Kidney (tissue), 14 donors: ENCODE measurements around the gene SSBP4. TPM values are rescaled to one million over a fixed set of nuclear protein-coding genes. Genes with fewer than 3 reads are reported as not detected.
A peak's percentile ranks its signal among the peaks of the same experiment; 100 is the strongest.
"Not testable (repeated sequence)": the region's sequence is repeated elsewhere in the genome, so short reads cannot be mapped to it uniquely, and the experiment has no call there.

Experiments
- DNase-seq, 5 donors: peaks; one replicate each; pipeline ENCODE4 v3.0.0-alpha.2; 2013 to 2020
- FAIRE-seq: peaks from 2 replicates; lab custom pipeline; 2012; peaks lifted over from hg19 to GRCh38; lab: Jason Lieb, UNC
- H3K27ac ChIP-seq, 2 donors: one replicate each; pipeline ENCODE4 v1.7.0; 2013; ENCODE audit warnings: low read depth in 2 of 2, low read length in 2 of 2, inconsistent platforms in 1 of 2
- H3K27me3 ChIP-seq: one replicate; pipeline ENCODE4 v1.7.1; 2013; ENCODE audit warnings: low read length, inconsistent platforms; ENCODE audit not compliant: control insufficient read depth, insufficient read depth
- H3K36me3 ChIP-seq, 3 donors: one replicate each; pipeline versions ENCODE4 v1.7.0 to v1.7.1; 2013; ENCODE audit warnings: low read length in 3 of 3, control low read depth in 1 of 3, inconsistent platforms in 1 of 3; ENCODE audit not compliant: insufficient read depth in 3 of 3, control insufficient read depth in 2 of 3
- H3K4me1 ChIP-seq, 3 donors: one replicate each; pipeline versions ENCODE4 v1.7.0 to v1.7.1; 2013; ENCODE audit warnings: low read length in 3 of 3, inconsistent platforms in 1 of 3, low read depth in 1 of 3; ENCODE audit not compliant: control insufficient read depth in 2 of 3, insufficient read depth in 2 of 3
- H3K4me3 ChIP-seq, 3 donors: one replicate each; pipeline versions ENCODE4 v1.7.0 to v1.8.1; 2013; ENCODE audit warnings: low read length in 3 of 3, control low read depth in 1 of 3, inconsistent platforms in 1 of 3
- H3K9ac ChIP-seq, 3 donors: one replicate each; pipeline versions ENCODE4 v1.7.0 to v1.7.1; 2013; ENCODE audit warnings: low read length in 3 of 3, control low read depth in 1 of 3, inconsistent platforms in 1 of 3
- H3K9me3 ChIP-seq, 3 donors: one replicate each; pipeline versions ENCODE4 v1.7.0 to v1.7.1; 2013; ENCODE audit warnings: low read length in 3 of 3, control low read depth in 1 of 3, inconsistent platforms in 1 of 3; ENCODE audit not compliant: control insufficient read depth in 2 of 3, insufficient read depth in 1 of 3
- intact Hi-C: fragments of 100-400 bp; cut with DNase I; formaldehyde crosslinking; loops from one replicate; pipeline ENCODE4 v1.11.1; 2022
- polyA plus RNA-seq: library from polyadenylated mRNA; stranded (reverse); fragments of 350-450 nt; fragmentation: Illumina TruSeq; extraction: RNeasy Lipid Tissue Mini Kit (QIAGEN cat#74804); gene quantifications from one replicate; pipeline ENCODE4 v1.2.3, GENCODE V29; 2014; ENCODE audit warnings: low read depth, low replicate concordance; ENCODE audit not compliant: insufficient read depth
- total RNA-seq: library from RNA; stranded (reverse); fragmentation: NEBNext Ultra II Directional; extraction: Animal tissue kit (Norgen Biotek cat#: 25700); gene quantifications from one replicate; pipeline ENCODE4 v1.2.1, GENCODE V29; 2021
- TF ChIP-seq, protein P1 (sequence below): IDR thresholded peaks from 3 replicates; pipeline ENCODE4 v1.5.1; 2012; ENCODE audit warnings: mild to moderate bottlenecking, moderate library complexity, borderline replicate concordance; ENCODE audit not compliant: insufficient read depth; ENCODE audit errors: extremely low read depth
- donor health status: control.
- donor health status: control.
- donor health status: control.
- donor health status: control.
- donor health status: control.
- donor health status: DM: yes; HTN: yes; CAD: no.
- donor health status: Normal renal cell carcinoma (clear cell type).

Gene SSBP4
- total and polyA plus RNA-seq, 2 donors from 2014 or later: 64.9 to 74.9 TPM

DNA sequence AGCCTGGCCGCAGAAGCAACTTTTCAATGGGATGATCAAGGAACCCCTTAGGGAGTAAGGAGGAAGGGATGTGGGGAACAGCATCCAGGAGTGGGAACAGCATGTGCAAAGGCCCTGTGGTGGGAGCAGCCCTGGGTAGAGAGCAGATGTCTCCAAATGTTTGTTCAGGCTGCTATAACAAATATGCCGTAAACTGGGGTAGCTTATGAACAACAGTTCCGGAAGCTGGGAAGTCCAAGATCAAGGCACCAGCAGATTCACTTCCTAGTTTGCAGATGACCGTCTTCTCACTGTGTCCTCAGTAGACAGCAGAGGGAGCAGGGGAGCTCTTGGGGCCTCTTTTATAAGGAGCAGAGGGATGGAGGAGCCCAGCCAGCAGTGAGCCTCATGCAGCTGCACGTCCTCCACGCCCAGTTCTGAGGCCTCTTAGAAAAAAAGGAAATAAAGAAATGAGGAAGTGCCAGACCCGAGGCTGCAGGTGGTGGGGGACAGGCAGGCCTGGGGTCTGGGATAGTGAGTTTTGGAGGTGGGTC lies 17.6 kb upstream of the SSBP4 start:
- intact Hi-C loops: loop anchor here (10.0 kb wide), 2 partner anchors 57 to 127 kb away; partner anchors contain the start of genes IQCN and PGPEP1
- FAIRE-seq (no peak), DNase-seq (peak; percentile 61 to 80 (median 72))
- TF ChIP-seq, protein P1, sequence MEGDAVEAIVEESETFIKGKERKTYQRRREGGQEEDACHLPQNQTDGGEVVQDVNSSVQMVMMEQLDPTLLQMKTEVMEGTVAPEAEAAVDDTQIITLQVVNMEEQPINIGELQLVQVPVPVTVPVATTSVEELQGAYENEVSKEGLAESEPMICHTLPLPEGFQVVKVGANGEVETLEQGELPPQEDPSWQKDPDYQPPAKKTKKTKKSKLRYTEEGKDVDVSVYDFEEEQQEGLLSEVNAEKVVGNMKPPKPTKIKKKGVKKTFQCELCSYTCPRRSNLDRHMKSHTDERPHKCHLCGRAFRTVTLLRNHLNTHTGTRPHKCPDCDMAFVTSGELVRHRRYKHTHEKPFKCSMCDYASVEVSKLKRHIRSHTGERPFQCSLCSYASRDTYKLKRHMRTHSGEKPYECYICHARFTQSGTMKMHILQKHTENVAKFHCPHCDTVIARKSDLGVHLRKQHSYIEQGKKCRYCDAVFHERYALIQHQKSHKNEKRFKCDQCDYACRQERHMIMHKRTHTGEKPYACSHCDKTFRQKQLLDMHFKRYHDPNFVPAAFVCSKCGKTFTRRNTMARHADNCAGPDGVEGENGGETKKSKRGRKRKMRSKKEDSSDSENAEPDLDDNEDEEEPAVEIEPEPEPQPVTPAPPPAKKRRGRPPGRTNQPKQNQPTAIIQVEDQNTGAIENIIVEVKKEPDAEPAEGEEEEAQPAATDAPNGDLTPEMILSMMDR: peak; percentile 23
- no peak overlapping the region for H3K4me3 ChIP-seq
- H3K36me3 ChIP-seq: no peaks in the 10 kb centered on the region
- H3K27ac ChIP-seq: peak overlapping the region; percentile 74 to 83
- H3K27me3 ChIP-seq: no peaks in the 10 kb centered on the region
- no peak overlapping the region for H3K9ac ChIP-seq
- H3K4me1 ChIP-seq: peaks cover 0 to 19% (median 0%) of the 10 kb centered on the region in 3 donors
- no peaks in the 10 kb centered on the region for H3K9me3 ChIP-seq

DNA sequence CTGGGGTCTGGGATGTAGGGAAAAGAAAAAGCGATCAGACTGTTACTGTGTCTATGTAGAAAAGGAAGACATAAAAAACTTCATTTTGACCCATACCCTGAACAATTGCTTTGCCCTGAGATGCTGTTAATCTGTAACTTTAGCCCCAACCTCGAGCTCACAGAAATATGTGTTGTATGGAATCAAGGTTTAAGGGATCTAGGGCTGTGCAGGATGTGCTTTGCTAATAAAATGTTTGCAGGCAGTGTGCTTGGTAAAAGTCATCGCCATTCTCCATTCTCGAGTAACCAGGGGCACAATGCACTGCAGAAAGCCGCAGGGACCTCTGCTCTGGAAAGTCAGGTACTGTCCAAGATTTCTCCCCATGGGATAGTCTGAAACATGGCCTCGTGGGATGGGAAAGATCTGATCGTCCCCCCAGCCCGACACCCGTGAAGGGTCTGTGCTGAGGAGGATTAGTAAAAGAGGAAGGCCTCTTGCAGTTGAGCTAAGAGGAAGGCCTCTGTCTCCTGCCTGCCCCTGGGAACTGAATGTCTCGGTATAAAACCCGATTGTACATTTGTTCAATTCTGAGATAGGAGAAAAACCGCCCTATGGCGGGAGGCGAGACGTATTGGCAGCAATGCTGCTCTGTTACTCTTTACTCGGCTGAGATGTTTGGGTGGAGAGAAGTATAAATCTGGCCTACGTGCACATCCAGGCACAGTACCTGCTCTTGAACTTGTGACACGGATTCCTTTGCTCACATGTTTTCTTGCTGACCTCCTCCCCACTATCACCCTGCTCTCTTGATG lies 16.5 kb upstream of the SSBP4 start:
- not testable (repeated sequence) for H3K27me3 ChIP-seq, H3K9me3 ChIP-seq, H3K36me3 ChIP-seq, FAIRE-seq, DNase-seq
- Histone ChIP-seq H3K27ac (peak overlapping the region; percentile 74 to 83), H3K4me3 (peak overlapping the region in 1 of 3 donors; percentile 44), H3K9ac (peak overlapping the region in 1 of 3 donors; percentile 26), H3K4me1 (peaks cover 0 to 13% (median 0%) of the 10 kb centered on the region in 3 donors)
- intact Hi-C loops: loop anchor here (10.0 kb wide), 2 partner anchors 58 to 128 kb away; partner anchors contain the start of genes IQCN and PGPEP1

DNA sequence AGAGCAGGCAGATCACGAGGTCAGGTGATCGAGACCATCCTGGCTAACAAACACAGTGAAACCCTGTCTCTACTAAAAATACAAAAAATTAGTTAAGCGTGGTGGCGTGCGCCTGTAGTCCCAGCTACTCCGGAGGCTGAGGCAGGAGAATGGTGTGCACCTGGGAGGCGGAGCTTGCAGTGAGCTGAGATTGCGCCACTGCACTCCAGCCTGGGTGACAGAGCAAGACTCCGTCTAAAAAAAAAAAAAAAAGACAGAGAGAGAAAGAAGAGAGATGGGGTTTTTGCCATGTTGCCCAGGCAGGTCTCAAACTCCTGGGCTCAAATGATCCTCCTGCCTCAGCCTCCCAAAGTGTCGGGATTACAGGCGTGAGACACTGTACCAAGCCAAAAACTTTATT lies 13.4 kb upstream of the SSBP4 start:
- H3K4me3 ChIP-seq, H3K27me3 ChIP-seq, DNase-seq, H3K9ac ChIP-seq, H3K9me3 ChIP-seq, H3K36me3 ChIP-seq, FAIRE-seq, H3K27ac ChIP-seq: not testable (repeated sequence)
- peaks cover 0 to 11% (median 0%) of the 10 kb centered on the region in 3 donors for H3K4me1 ChIP-seq
- intact Hi-C loops: loop anchor here (10.0 kb wide), 2 partner anchors 61 to 131 kb away; partner anchors contain the start of genes IQCN and PGPEP1

DNA sequence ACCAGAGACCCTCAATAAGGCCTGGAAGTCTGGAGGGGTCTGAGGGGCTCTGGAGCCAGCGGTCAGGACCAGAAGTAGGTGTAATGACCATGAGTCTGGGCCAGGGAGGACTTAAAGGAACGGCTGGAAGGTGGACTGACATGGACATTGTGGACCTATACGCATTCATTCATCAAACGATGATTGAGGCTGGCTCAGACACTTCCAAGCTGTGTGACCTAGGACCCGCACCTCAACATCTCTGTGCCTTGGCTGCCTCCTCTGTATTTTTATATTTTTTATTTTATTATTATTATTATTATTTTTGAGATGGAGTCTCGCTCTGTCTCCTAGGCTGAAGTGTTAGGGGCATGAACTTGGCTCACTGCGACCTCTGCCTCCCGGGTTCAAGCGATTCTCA lies 12.4 kb upstream of the SSBP4 start:
- Histone ChIP-seq H3K4me3 (no peak overlapping the region), H3K27ac (no peak overlapping the region), H3K9me3 (no peaks in the 10 kb centered on the region), H3K27me3 (no peaks in the 10 kb centered on the region), H3K9ac (no peak overlapping the region), H3K4me1 (peaks cover 0 to 9% (median 0%) of the 10 kb centered on the region in 3 donors), H3K36me3 (no peaks in the 10 kb centered on the region)
- TF ChIP-seq, protein P1: no peak
- FAIRE-seq (no peak), DNase-seq (no peak)
- intact Hi-C loops: loop anchor here (10.0 kb wide), 2 partner anchors 62 to 132 kb away; partner anchors contain the start of genes IQCN and PGPEP1
